OCI-LY3 (cell line): Measurements from ENCODE around the gene ERC2.

Experiments used
- CTCF ChIP-seq: fragments of 200-600, 300-600 bp; sonication (generic); IDR thresholded peaks from 2 replicates; pipeline ENCODE4 v1.5.1; 2014; ENCODE audit warnings: antibody characterized with exemption, low read length, low read depth
- EZH2phosphoT487 ChIP-seq: fragments of 200-600 bp; shearing (Covaris generic); IDR thresholded peaks from 2 replicates; pipeline ENCODE4 v1.6.1; 2018; ENCODE audit warnings: antibody characterized with exemption, mixed run types, low read depth

- TF ChIP-seq CTCF (no peak), EZH2phosphoT487 (no peak)
Measured at GRCh38 chr3:56113231-56113630, 355.0 kb downstream of the ERC2 start.
